PC-9 (cell line): ENCODE measurements around the gene YWHAG.

Experiments used
- EZH2 ChIP-seq: fragments of 200-600 bp; sonication (generic); IDR thresholded peaks from 2 replicates; pipeline ENCODE4 v1.8.0; 2017; ENCODE audit warnings: antibody characterized with exemption, low read depth
- TF ChIP-seq, protein P1 (sequence below): fragments of 200-600 bp; sonication (generic); conservative IDR thresholded peaks from 2 replicates; pipeline ENCODE4 v1.6.1; 2017; ENCODE audit warnings: mixed run types, antibody characterized with exemption, mild to moderate bottlenecking, moderate library complexity

GRCh38 chr7:76394957-76395356, 36.2 kb upstream of the YWHAG start:
- no peak for TF ChIP-seq EZH2
- TF ChIP-seq, protein P1, sequence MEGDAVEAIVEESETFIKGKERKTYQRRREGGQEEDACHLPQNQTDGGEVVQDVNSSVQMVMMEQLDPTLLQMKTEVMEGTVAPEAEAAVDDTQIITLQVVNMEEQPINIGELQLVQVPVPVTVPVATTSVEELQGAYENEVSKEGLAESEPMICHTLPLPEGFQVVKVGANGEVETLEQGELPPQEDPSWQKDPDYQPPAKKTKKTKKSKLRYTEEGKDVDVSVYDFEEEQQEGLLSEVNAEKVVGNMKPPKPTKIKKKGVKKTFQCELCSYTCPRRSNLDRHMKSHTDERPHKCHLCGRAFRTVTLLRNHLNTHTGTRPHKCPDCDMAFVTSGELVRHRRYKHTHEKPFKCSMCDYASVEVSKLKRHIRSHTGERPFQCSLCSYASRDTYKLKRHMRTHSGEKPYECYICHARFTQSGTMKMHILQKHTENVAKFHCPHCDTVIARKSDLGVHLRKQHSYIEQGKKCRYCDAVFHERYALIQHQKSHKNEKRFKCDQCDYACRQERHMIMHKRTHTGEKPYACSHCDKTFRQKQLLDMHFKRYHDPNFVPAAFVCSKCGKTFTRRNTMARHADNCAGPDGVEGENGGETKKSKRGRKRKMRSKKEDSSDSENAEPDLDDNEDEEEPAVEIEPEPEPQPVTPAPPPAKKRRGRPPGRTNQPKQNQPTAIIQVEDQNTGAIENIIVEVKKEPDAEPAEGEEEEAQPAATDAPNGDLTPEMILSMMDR: no peak
